Measurements from ENCODE around the gene VPS37C. TPM values are rescaled to one million over a fixed set of nuclear protein-coding genes. Genes with fewer than 3 reads are reported as not detected.

Gene VPS37C
- polyA plus RNA-seq, 1 of the 3 experiments (the other 2 are of a cell fraction): 15.2 TPM

DNA sequence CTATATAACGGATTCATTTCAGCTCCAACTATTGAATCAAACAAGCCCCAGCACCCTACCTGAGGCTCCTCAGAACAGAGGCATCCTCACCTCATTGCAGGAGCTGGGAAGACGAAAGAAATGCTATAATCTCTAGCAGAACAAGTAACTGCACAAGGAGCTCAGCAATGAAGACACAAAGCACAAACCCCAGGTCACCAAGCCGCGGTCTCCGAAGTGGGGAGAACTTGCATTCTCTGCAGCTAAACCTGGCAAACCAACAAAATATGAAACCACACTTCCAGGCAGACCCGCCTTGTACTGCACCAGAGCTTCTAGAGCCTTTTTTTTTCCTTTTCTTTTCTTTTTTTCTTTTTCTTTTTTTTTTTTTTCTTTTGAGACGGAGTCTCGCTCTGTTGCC, 80.7 kb downstream of the VPS37C start:
- Histone ChIP-seq H3F3A (replicated peaks; ENCODE audit: insufficient read depth) (no peaks in the 10 kb centered on the region), H3K27ac (ENCODE audit: low read depth in 2 of 2, low read length in 1 of 2) (no peak overlapping the region), H3K4me3 (ENCODE audit: low read depth in 2 of 2, low read length in 1 of 2) (no peak overlapping the region), H3K9ac (no peak overlapping the region), H2AFZ (ENCODE audit: low read depth) (no peak overlapping the region), H4K20me1 (ENCODE audit: insufficient read depth) (no peaks in the 10 kb centered on the region), H3K36me3 (replicated peaks in 1 of 2; ENCODE audit: control insufficient read depth in 1 of 2, insufficient read depth in 2 of 2, low read length in 1 of 2) (no peaks in the 10 kb centered on the region), H3K9me3 (no peaks in the 10 kb centered on the region), H3K4me2 (no peak overlapping the region), H3K9me2 (no peaks in the 10 kb centered on the region), H3K79me2 (ENCODE audit: insufficient read depth) (no peaks in the 10 kb centered on the region), H3K27me3 (ENCODE audit: insufficient read depth) (no peaks in the 10 kb centered on the region; the same call in 1 of the 2 replicates), H3K4me1 (ENCODE audit: control insufficient read depth in 1 of 2, insufficient read depth in 2 of 2, low read depth in 1 of 2, low read length in 1 of 2) (no peaks in the 10 kb centered on the region; a peak in 1 of 4 replicates)
- POLR2A ChIA-PET: no interaction called here
- TF ChIP-seq JUND (IDR thresholded peaks at IDR 0.05) (no peak), YY1 (IDR thresholded peaks at IDR 0.05; ENCODE audit: low read depth) (no peak), TAF1 (IDR thresholded peaks at IDR 0.05; ENCODE audit: borderline replicate concordance, low read depth, low read length) (no peak), EP300 (IDR thresholded peaks at IDR 0.05; ENCODE audit: borderline replicate concordance in 1 of 2, low read depth in 1 of 2, low read length in 1 of 2) (no peak), FOXJ3 (CRISPR knock-in tag; IDR thresholded peaks at IDR 0.05) (no peak), NFIC (IDR thresholded peaks at IDR 0.05; ENCODE audit: borderline replicate concordance) (no peak), GABPA (IDR thresholded peaks at IDR 0.05; ENCODE audit: low read depth) (no peak), TCF12 (IDR thresholded peaks at IDR 0.05) (no peak), SIN3A (IDR thresholded peaks at IDR 0.05; ENCODE audit: borderline replicate concordance, low read depth, low read length) (no peak), TEAD4 (IDR thresholded peaks at IDR 0.05; ENCODE audit: borderline replicate concordance, insufficient read depth) (no peak), NRF1 (IDR thresholded peaks at IDR 0.05; ENCODE audit: low read depth, low read length) (no peak)
- TF ChIP-seq, protein P1, sequence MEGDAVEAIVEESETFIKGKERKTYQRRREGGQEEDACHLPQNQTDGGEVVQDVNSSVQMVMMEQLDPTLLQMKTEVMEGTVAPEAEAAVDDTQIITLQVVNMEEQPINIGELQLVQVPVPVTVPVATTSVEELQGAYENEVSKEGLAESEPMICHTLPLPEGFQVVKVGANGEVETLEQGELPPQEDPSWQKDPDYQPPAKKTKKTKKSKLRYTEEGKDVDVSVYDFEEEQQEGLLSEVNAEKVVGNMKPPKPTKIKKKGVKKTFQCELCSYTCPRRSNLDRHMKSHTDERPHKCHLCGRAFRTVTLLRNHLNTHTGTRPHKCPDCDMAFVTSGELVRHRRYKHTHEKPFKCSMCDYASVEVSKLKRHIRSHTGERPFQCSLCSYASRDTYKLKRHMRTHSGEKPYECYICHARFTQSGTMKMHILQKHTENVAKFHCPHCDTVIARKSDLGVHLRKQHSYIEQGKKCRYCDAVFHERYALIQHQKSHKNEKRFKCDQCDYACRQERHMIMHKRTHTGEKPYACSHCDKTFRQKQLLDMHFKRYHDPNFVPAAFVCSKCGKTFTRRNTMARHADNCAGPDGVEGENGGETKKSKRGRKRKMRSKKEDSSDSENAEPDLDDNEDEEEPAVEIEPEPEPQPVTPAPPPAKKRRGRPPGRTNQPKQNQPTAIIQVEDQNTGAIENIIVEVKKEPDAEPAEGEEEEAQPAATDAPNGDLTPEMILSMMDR (IDR thresholded peaks at IDR 0.05): no peak
- TF ChIP-seq, protein P2, sequence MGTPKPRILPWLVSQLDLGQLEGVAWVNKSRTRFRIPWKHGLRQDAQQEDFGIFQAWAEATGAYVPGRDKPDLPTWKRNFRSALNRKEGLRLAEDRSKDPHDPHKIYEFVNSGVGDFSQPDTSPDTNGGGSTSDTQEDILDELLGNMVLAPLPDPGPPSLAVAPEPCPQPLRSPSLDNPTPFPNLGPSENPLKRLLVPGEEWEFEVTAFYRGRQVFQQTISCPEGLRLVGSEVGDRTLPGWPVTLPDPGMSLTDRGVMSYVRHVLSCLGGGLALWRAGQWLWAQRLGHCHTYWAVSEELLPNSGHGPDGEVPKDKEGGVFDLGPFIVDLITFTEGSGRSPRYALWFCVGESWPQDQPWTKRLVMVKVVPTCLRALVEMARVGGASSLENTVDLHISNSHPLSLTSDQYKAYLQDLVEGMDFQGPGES (IDR thresholded peaks at IDR 0.05; ENCODE audit: low read depth, low read length): no peak
- TF ChIP-seq, protein P3, sequence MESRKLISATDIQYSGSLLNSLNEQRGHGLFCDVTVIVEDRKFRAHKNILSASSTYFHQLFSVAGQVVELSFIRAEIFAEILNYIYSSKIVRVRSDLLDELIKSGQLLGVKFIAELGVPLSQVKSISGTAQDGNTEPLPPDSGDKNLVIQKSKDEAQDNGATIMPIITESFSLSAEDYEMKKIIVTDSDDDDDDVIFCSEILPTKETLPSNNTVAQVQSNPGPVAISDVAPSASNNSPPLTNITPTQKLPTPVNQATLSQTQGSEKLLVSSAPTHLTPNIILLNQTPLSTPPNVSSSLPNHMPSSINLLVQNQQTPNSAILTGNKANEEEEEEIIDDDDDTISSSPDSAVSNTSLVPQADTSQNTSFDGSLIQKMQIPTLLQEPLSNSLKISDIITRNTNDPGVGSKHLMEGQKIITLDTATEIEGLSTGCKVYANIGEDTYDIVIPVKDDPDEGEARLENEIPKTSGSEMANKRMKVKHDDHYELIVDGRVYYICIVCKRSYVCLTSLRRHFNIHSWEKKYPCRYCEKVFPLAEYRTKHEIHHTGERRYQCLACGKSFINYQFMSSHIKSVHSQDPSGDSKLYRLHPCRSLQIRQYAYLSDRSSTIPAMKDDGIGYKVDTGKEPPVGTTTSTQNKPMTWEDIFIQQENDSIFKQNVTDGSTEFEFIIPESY (IDR thresholded peaks at IDR 0.05; ENCODE audit: borderline replicate concordance, low read depth): no peak
- TF ChIP-seq, protein P4, sequence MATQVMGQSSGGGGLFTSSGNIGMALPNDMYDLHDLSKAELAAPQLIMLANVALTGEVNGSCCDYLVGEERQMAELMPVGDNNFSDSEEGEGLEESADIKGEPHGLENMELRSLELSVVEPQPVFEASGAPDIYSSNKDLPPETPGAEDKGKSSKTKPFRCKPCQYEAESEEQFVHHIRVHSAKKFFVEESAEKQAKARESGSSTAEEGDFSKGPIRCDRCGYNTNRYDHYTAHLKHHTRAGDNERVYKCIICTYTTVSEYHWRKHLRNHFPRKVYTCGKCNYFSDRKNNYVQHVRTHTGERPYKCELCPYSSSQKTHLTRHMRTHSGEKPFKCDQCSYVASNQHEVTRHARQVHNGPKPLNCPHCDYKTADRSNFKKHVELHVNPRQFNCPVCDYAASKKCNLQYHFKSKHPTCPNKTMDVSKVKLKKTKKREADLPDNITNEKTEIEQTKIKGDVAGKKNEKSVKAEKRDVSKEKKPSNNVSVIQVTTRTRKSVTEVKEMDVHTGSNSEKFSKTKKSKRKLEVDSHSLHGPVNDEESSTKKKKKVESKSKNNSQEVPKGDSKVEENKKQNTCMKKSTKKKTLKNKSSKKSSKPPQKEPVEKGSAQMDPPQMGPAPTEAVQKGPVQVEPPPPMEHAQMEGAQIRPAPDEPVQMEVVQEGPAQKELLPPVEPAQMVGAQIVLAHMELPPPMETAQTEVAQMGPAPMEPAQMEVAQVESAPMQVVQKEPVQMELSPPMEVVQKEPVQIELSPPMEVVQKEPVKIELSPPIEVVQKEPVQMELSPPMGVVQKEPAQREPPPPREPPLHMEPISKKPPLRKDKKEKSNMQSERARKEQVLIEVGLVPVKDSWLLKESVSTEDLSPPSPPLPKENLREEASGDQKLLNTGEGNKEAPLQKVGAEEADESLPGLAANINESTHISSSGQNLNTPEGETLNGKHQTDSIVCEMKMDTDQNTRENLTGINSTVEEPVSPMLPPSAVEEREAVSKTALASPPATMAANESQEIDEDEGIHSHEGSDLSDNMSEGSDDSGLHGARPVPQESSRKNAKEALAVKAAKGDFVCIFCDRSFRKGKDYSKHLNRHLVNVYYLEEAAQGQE (IDR thresholded peaks at IDR 0.05; ENCODE audit: low read depth, low read length): no peak
- TF ChIP-seq, protein P5, sequence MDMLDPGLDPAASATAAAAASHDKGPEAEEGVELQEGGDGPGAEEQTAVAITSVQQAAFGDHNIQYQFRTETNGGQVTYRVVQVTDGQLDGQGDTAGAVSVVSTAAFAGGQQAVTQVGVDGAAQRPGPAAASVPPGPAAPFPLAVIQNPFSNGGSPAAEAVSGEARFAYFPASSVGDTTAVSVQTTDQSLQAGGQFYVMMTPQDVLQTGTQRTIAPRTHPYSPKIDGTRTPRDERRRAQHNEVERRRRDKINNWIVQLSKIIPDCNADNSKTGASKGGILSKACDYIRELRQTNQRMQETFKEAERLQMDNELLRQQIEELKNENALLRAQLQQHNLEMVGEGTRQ (IDR thresholded peaks at IDR 0.05; ENCODE audit: borderline replicate concordance, low read depth, low read length): no peak
- CTCF ChIA-PET: interaction anchor here (0.9 kb wide), 1 partner anchor 11 kb away, joined by 3 read pairs; no protein-coding TSS in a partner anchor
- DNase-seq: no peak
- WGBS (ENCODE audit: low lambda C conversion rate): 65% methylated on average over 8 of the region's 8 CpGs
